Renal cortex interstitium (tissue), 11 donors: ENCODE data around the gene FLRT3. TPM values are rescaled to one million over a fixed set of nuclear protein-coding genes. Genes with fewer than 3 reads are reported as not detected.

ENCODE experiments used
- DNase-seq, 11 donors: peaks; one replicate each; pipeline ENCODE4 v3.0.0-alpha.2; 2013; ENCODE audit warnings: low read depth in 9 of 11, low spot score in 4 of 11; ENCODE audit errors: extremely low read depth in 1 of 11
- polyA plus RNA-seq, 3 donors: library from polyadenylated mRNA; unstranded; fragments of 120-200 nt; gene quantifications; one replicate each; pipeline ENCODE4 v1.2.1, GENCODE V29; 2013; ENCODE audit not compliant: insufficient read length in 3 of 3

The FLRT3 gene
- polyA plus RNA-seq, 3 donors, result 120 to 178 (median 166) TPM

- DNase-seq, result no peak
These were observed 48.8 kb downstream of the FLRT3 start for GRCh38 chr20:14288341-14289330.

GRCh38 chr20:14284443-14284842 is 53.0 kb downstream of the FLRT3 start:
- no peak for DNase-seq

GRCh38 chr20:14282140-14282539 is 55.3 kb downstream of the FLRT3 start:
- no peak for DNase-seq
